Endodermal cell (in vitro differentiated cells): ENCODE data around the gene CD226. TPM values are rescaled to one million over a fixed set of nuclear protein-coding genes. Genes with fewer than 3 reads are reported as not detected.

Source experiments
- DNase-seq: peaks from one replicate; pipeline ENCODE4 v3.0.0-alpha.2; 2017
- H3K27ac ChIP-seq: 2 replicates; pipeline ENCODE4 v1.5.1; 2013; ENCODE audit warnings: mild to moderate bottlenecking, low read depth, low read length, moderate library complexity
- H3K27me3 ChIP-seq: 2 replicates; pipeline ENCODE4 v1.6.1; 2013; ENCODE audit warnings: mild to moderate bottlenecking, low read length, moderate library complexity; ENCODE audit not compliant: insufficient read depth, control insufficient read depth, poor library complexity, severe bottlenecking
- H3K36me3 ChIP-seq: 2 replicates; pipeline ENCODE4 v1.7.0; 2013; ENCODE audit warnings: mild to moderate bottlenecking, low read length, moderate library complexity; ENCODE audit not compliant: control insufficient read depth, insufficient read depth
- H3K4me1 ChIP-seq: one replicate; pipeline ENCODE4 v1.7.0; 2013; ENCODE audit warnings: low read length; ENCODE audit not compliant: control insufficient read depth, insufficient read depth
- H3K4me3 ChIP-seq: 2 replicates; pipeline ENCODE4 v1.5.1; 2013; ENCODE audit warnings: mild to moderate bottlenecking, low read length, moderate library complexity
- H3K9ac ChIP-seq: 2 replicates; pipeline ENCODE4 v1.6.1; 2013; ENCODE audit warnings: mild to moderate bottlenecking, low read length, moderate library complexity; ENCODE audit not compliant: poor library complexity, severe bottlenecking; ENCODE audit errors: extremely low read depth
- H3K9me3 ChIP-seq: 2 replicates; pipeline ENCODE4 v1.6.1; 2013; ENCODE audit warnings: mild to moderate bottlenecking, low read length, moderate library complexity; ENCODE audit not compliant: control insufficient read depth
- H3K27ac Mint-ChIP-seq: 2 replicates; pipeline ENCODE4 v1.8.0; 2020; ENCODE audit warnings: mixed read lengths
- H3K27me3 Mint-ChIP-seq: 2 replicates; pipeline ENCODE4 v1.8.0; 2021; ENCODE audit warnings: mild to moderate bottlenecking, mixed read lengths; ENCODE audit not compliant: insufficient read depth
- H3K36me3 Mint-ChIP-seq: 2 replicates; pipeline ENCODE4 v1.8.0; 2020; ENCODE audit warnings: low read depth, mixed read lengths
- H3K4me1 Mint-ChIP-seq: 2 replicates; pipeline ENCODE4 v1.8.0; 2020; ENCODE audit warnings: mixed read lengths
- H3K4me3 Mint-ChIP-seq: 2 replicates; pipeline ENCODE4 v1.8.0; 2020; ENCODE audit warnings: mild to moderate bottlenecking, moderate library complexity, mixed read lengths
- H3K9me3 Mint-ChIP-seq: 2 replicates; pipeline ENCODE4 v1.8.0; 2020; ENCODE audit warnings: mild to moderate bottlenecking, mixed read lengths
- WGBS, 2 experiments: methylation state at CpG; one replicate each; pipeline versions ENCODE4 v1.1.5 to v1.1.7; 2013; ENCODE audit warnings: missing lambda C conversion rate in 2 of 2, mixed read lengths in 1 of 2; ENCODE audit not compliant: insufficient coverage in 1 of 2, insufficient read length in 1 of 2; 5-methylcytosine and 5-hydroxymethylcytosine counted together
- total RNA-seq, 2 donors: library from RNA; stranded (reverse); fragmentation: NEBNext Ultra II Directional in 1 of 2; extraction: Animal tissue kit (Norgen Biotek cat#: 25700) in 1 of 2; gene quantifications; 2 replicates in 1 of 2; 3 replicates in 1 of 2; pipeline ENCODE4 v1.2.1, GENCODE V29; 2021
- TF ChIP-seq, protein P1 (sequence below): fragments of 200-600 bp; sonication (generic); conservative IDR thresholded peaks from 2 replicates; pipeline ENCODE4 v1.5.0; 2021; ENCODE audit warnings: antibody characterized with exemption, mild to moderate bottlenecking

The CD226 gene
- total RNA-seq, 2 donors from 2014 or later, result 0.13 TPM; not detected in 1

DNA sequence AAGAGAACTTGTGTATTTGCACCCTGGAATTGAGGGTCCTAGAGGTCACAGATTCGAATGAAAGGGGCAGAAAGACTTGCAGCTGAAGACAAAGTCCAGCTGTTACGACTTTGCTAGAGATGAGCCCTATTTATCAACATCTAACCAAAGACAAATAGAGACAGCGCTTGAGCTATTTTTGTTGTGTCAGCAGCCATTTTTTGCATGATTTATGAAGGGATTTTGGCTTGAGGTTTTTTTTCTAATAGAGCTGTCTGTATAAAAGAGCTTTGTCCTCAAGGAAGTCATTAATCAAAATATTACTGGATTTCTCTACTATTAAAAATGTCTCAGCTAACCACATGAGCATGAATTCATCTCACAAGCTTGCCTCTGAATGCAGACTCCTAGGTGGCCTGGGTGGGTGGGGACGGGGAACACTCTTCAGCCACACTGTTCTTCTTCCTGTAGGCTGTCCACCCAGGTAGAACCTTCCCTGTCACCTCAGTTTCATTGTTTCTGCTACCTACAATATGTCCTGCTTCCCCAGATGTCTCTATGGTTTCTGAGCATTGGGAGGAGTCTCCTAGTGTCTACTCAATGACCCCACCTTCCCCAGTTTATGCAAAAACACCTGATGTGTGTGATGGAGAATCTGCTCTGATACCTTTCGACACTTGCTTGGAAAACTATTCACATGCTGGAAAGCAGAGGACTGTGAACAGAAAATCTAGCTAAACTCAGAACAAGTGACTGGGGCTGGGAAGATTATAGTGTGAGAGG is 7.2 kb upstream of the CD226 start:
- H3K4me3 Mint-ChIP-seq, result no peak overlapping the region

DNA sequence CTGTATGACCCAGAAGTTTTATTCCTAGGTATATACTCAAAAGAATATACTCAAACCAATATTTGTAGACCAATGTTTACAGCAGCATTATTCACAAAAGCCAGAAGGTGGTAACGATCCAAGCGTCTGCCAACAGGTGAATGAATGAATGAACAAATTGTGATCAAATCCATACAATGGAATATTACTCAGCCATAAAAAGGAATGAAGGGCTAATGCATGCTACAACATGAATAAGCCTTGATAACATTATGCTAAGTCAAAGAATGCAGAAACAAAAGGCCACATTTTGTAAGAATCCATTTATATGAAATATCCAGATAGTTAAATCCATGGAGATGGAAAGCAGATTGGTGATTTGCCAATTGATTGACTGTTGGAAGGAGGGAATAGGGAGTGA is 5.5 kb upstream of the CD226 start:
- Mint-ChIP-seq H3K27ac (no peak overlapping the region), H3K4me3 (no peak overlapping the region), H3K36me3 (no peaks in the 10 kb centered on the region), H3K9me3 (peaks cover 2% of the 10 kb centered on the region), H3K4me1 (no peaks in the 10 kb centered on the region), H3K27me3 (no peaks in the 10 kb centered on the region)
- no peak overlapping the region for H3K9ac ChIP-seq
- no peaks in the 10 kb centered on the region for H3K9me3 ChIP-seq
- TF ChIP-seq, protein P1, sequence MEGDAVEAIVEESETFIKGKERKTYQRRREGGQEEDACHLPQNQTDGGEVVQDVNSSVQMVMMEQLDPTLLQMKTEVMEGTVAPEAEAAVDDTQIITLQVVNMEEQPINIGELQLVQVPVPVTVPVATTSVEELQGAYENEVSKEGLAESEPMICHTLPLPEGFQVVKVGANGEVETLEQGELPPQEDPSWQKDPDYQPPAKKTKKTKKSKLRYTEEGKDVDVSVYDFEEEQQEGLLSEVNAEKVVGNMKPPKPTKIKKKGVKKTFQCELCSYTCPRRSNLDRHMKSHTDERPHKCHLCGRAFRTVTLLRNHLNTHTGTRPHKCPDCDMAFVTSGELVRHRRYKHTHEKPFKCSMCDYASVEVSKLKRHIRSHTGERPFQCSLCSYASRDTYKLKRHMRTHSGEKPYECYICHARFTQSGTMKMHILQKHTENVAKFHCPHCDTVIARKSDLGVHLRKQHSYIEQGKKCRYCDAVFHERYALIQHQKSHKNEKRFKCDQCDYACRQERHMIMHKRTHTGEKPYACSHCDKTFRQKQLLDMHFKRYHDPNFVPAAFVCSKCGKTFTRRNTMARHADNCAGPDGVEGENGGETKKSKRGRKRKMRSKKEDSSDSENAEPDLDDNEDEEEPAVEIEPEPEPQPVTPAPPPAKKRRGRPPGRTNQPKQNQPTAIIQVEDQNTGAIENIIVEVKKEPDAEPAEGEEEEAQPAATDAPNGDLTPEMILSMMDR, result no peak
- no peaks in the 10 kb centered on the region for H3K4me1 ChIP-seq
- no peak overlapping the region for H3K27ac ChIP-seq
- WGBS, 2 experiments, result 100% methylated on average over 2 of the region's 2 CpGs
- no peak overlapping the region for H3K4me3 ChIP-seq
- no peaks in the 10 kb centered on the region for H3K36me3 ChIP-seq
- DNase-seq, result no peak
- no peaks in the 10 kb centered on the region for H3K27me3 ChIP-seq

More for the DNA sequence above, 7.2 kb upstream of the CD226 start:
- Mint-ChIP-seq H3K27me3 (no peaks in the 10 kb centered on the region), H3K4me1 (no peaks in the 10 kb centered on the region), H3K27ac (no peak overlapping the region), H3K36me3 (no peaks in the 10 kb centered on the region), H3K9me3 (peaks cover 2% of the 10 kb centered on the region)
- Histone ChIP-seq H3K4me1 (no peaks in the 10 kb centered on the region), H3K27me3 (no peaks in the 10 kb centered on the region), H3K4me3 (no peak overlapping the region), H3K9ac (no peak overlapping the region), H3K27ac (no peak overlapping the region), H3K36me3 (no peaks in the 10 kb centered on the region), H3K9me3 (no peaks in the 10 kb centered on the region)
- WGBS, 2 experiments, result 89 to 100% methylated on average over 2 to 5 of the region's 5 CpGs
- DNase-seq, result no peak
- TF ChIP-seq, protein P1, result no peak

DNA sequence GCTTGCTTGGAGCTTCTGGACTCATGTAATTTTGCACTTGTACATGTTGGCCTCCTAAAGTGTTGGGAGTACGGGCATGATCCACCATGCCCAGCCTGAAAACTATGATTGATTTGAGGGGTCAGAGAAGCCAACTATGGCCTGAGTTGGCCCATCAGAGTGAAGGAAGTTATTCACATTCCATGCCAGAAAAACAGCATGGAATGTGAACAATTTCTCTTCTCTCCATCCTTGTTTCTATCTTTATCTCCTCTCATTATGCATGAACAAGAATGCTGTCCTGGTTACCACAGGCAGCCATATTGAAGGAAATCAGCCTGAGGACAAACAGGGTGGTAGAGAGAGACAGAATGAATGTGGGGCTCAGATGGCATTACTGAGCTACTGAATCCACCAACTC is 3.5 kb upstream of the CD226 start:
- WGBS, 2 experiments, result 77 to 80% methylated on average over 1 of the region's 1 CpG
- no peak overlapping the region for H3K27ac Mint-ChIP-seq
- no peaks in the 10 kb centered on the region for H3K36me3 Mint-ChIP-seq
- no peaks in the 10 kb centered on the region for H3K9me3 ChIP-seq
- DNase-seq, result no peak
- TF ChIP-seq, protein P1, result no peak
- H3K4me1 Mint-ChIP-seq, result no peaks in the 10 kb centered on the region
- H3K4me3 Mint-ChIP-seq, result no peak overlapping the region
- H3K27me3 Mint-ChIP-seq, result no peaks in the 10 kb centered on the region
- H3K36me3 ChIP-seq, result no peaks in the 10 kb centered on the region
- H3K9me3 Mint-ChIP-seq, result peaks cover 2% of the 10 kb centered on the region
- no peaks in the 10 kb centered on the region for H3K4me1 ChIP-seq
- no peak overlapping the region for H3K4me3 ChIP-seq
- no peak overlapping the region for H3K9ac ChIP-seq
- no peaks in the 10 kb centered on the region for H3K27me3 ChIP-seq
- no peak overlapping the region for H3K27ac ChIP-seq
